Neuronal stem cell (in vitro differentiated cells): ENCODE results near the gene TRIM36.

ENCODE experiments used
- DNase-seq: peaks from one replicate; pipeline ENCODE4 v3.0.0-alpha.2; 2013; ENCODE audit warnings: low spot score
- H2AFZ ChIP-seq: one replicate; pipeline ENCODE4 v1.6.1; 2013; ENCODE audit warnings: mild to moderate bottlenecking, low read length, inconsistent platforms
- H2AK5ac ChIP-seq: 2 replicates; pipeline ENCODE4 v1.6.1; 2013; ENCODE audit warnings: low read depth, mild to moderate bottlenecking, inconsistent platforms, low read length, moderate library complexity, mixed read lengths
- H2BK120ac ChIP-seq: 2 replicates; pipeline ENCODE4 v1.6.1; 2013; ENCODE audit warnings: low read depth, mild to moderate bottlenecking, inconsistent platforms, low read length, moderate library complexity, mixed read lengths
- H2BK12ac ChIP-seq: one replicate; pipeline ENCODE4 v1.6.1; 2013; ENCODE audit warnings: low read length, inconsistent platforms
- H2BK15ac ChIP-seq: 2 replicates; pipeline ENCODE4 v1.6.1; 2013; ENCODE audit warnings: mild to moderate bottlenecking, low read length, inconsistent platforms, mixed read lengths
- H2BK5ac ChIP-seq: one replicate; pipeline ENCODE4 v1.6.1; 2013; ENCODE audit warnings: inconsistent platforms, mild to moderate bottlenecking, low read length, moderate library complexity
- H3K14ac ChIP-seq: one replicate; pipeline ENCODE4 v1.6.1; 2013; ENCODE audit warnings: low read length, inconsistent platforms
- H3K18ac ChIP-seq: 2 replicates; pipeline ENCODE4 v1.6.1; 2013; ENCODE audit warnings: low read length, inconsistent platforms
- H3K23ac ChIP-seq: 2 replicates; pipeline ENCODE4 v1.6.1; 2013; ENCODE audit warnings: low read depth, mild to moderate bottlenecking, mixed read lengths, low read length, inconsistent platforms; ENCODE audit not compliant: poor library complexity
- H3K27ac ChIP-seq: replicated peaks from 3 replicates; pipeline ENCODE4 v1.5.1; 2013; ENCODE audit warnings: low read length, inconsistent platforms
- H3K27me3 ChIP-seq, 3 experiments: 2 replicates each; pipeline ENCODE4 v1.6.1; 2013; ENCODE audit warnings: low read length in 3 of 3, mild to moderate bottlenecking in 2 of 3, inconsistent platforms in 1 of 3, low read depth in 1 of 3, mixed read lengths in 1 of 3, moderate library complexity in 1 of 3; ENCODE audit not compliant: control insufficient read depth in 3 of 3, insufficient read depth in 3 of 3
- H3K36me3 ChIP-seq, 2 donors: replicated peaks in 1 of 2; 2 replicates each; pipeline ENCODE4 v1.6.1; 2013; ENCODE audit warnings: low read length in 2 of 2; ENCODE audit not compliant: control insufficient read depth in 2 of 2, insufficient read depth in 2 of 2
- H3K4ac ChIP-seq: 2 replicates; pipeline ENCODE4 v1.6.1; 2013; ENCODE audit warnings: inconsistent platforms, mild to moderate bottlenecking, low read length, moderate library complexity
- H3K4me1 ChIP-seq, 2 donors: 1 replicate in 1 of 2; 2 replicates in 1 of 2; pipeline ENCODE4 v1.6.1; 2013; ENCODE audit warnings: low read length in 2 of 2, low read depth in 1 of 2; ENCODE audit not compliant: control insufficient read depth in 2 of 2, insufficient read depth in 1 of 2
- H3K4me2 ChIP-seq: one replicate; pipeline ENCODE4 v1.6.1; 2013; ENCODE audit warnings: mild to moderate bottlenecking, low read length, inconsistent platforms; ENCODE audit not compliant: insufficient read depth, poor library complexity, severe bottlenecking
- H3K4me3 ChIP-seq, 2 donors: 2 replicates each; pipeline ENCODE4 v1.5.1; 2013; ENCODE audit warnings: low read length in 2 of 2, mild to moderate bottlenecking in 2 of 2, inconsistent platforms in 1 of 2, moderate library complexity in 1 of 2
- H3K79me1 ChIP-seq: one replicate; pipeline ENCODE4 v1.6.1; 2013; ENCODE audit warnings: low read depth, mild to moderate bottlenecking, inconsistent platforms, low read length, moderate library complexity
- H3K9ac ChIP-seq: one replicate; pipeline ENCODE4 v1.6.1; 2013; ENCODE audit warnings: mild to moderate bottlenecking, low read depth, low read length, inconsistent platforms; ENCODE audit not compliant: poor library complexity
- H3K9me3 ChIP-seq, 2 donors: replicated peaks in 1 of 2; 2 replicates each; pipeline versions ENCODE3 to v1.6.1; 2013; ENCODE audit warnings: low read length in 2 of 2, mild to moderate bottlenecking in 2 of 2, inconsistent platforms in 1 of 2, low read depth in 1 of 2, mixed read lengths in 1 of 2, moderate library complexity in 1 of 2; ENCODE audit not compliant: control insufficient read depth in 2 of 2, insufficient read depth in 1 of 2
- H4K8ac ChIP-seq: one replicate; pipeline ENCODE4 v1.6.1; 2013; ENCODE audit warnings: low read depth, mild to moderate bottlenecking, inconsistent platforms, low read length, moderate library complexity
- H4K91ac ChIP-seq: one replicate; pipeline ENCODE4 v1.6.1; 2013; ENCODE audit warnings: low read length, low read depth, mild to moderate bottlenecking, inconsistent platforms; ENCODE audit not compliant: poor library complexity
- WGBS, 2 donors: extraction: QIAGEN DNeasy Blood & Tissue Kit; methylation state at CpG; one replicate each; pipeline ENCODE4 v1.1.7; 2013; ENCODE audit warnings: missing lambda C conversion rate in 2 of 2, mixed read lengths in 1 of 2; ENCODE audit not compliant: insufficient read length in 2 of 2, insufficient replicate concordance in 1 of 2; ENCODE audit errors: extremely low coverage in 2 of 2; 5-methylcytosine and 5-hydroxymethylcytosine counted together

Gene TRIM36

GRCh38 chr5:115170134-115170928 lies 623 bp upstream of the TRIM36 start:
- WGBS, 2 donors: no CpG with 5 or more reads among the region's 69 CpGs
- H2BK12ac ChIP-seq: no peak overlapping the region
- H2BK5ac ChIP-seq: peak overlapping the region; percentile 82
- H3K36me3 ChIP-seq: peaks cover 0 to 7% of the 10 kb centered on the region in 2 donors
- peak overlapping the region; percentile 89 for H2BK15ac ChIP-seq
- no peak overlapping the region for H2BK120ac ChIP-seq
- peaks cover 14% of the 10 kb centered on the region for H3K79me1 ChIP-seq
- peak overlapping the region; percentile 77 for H3K27ac ChIP-seq
- peaks cover 0 to 2% of the 10 kb centered on the region in 2 donors for H3K4me1 ChIP-seq
- H2AK5ac ChIP-seq: no peak overlapping the region
- peak overlapping the region; percentile 99 for H3K18ac ChIP-seq
- no peak overlapping the region for H4K91ac ChIP-seq
- peaks cover 16 to 20% of the 10 kb centered on the region in 2 donors for H3K9me3 ChIP-seq
- peak overlapping the region; percentile 84 for H3K4ac ChIP-seq
- peak overlapping the region; percentile 84 for H3K4me2 ChIP-seq
- no peak for DNase-seq
- H2AFZ ChIP-seq: peak overlapping the region; percentile 100
- peaks cover 0 to 56% (median 14%) of the 10 kb centered on the region in 3 experiments for H3K27me3 ChIP-seq
- peak overlapping the region; percentile 93 to 96 for H3K4me3 ChIP-seq
- H3K23ac ChIP-seq: peak overlapping the region; percentile 89
- no peak overlapping the region for H3K14ac ChIP-seq
- H3K9ac ChIP-seq: peak overlapping the region; percentile 93
- H4K8ac ChIP-seq: peak overlapping the region; percentile 96

- peaks cover 15% of the 10 kb centered on the region for H3K79me1 ChIP-seq
- peak; percentile 44 for DNase-seq
- peaks cover 0 to 8% of the 10 kb centered on the region in 2 donors for H3K36me3 ChIP-seq
- peak overlapping the region; percentile 98 for H2BK15ac ChIP-seq
- H3K4me3 ChIP-seq: peak overlapping the region; percentile 93 to 96
- H3K4ac ChIP-seq: no peak overlapping the region
- H3K4me1 ChIP-seq: peaks cover 0 to 2% of the 10 kb centered on the region in 2 donors
- H4K8ac ChIP-seq: no peak overlapping the region
- no peak overlapping the region for H4K91ac ChIP-seq
- peaks cover 19 to 26% of the 10 kb centered on the region in 2 donors for H3K9me3 ChIP-seq
- H2BK120ac ChIP-seq: peak overlapping the region; percentile 91
- H3K9ac ChIP-seq: peak overlapping the region; percentile 99
- H3K14ac ChIP-seq: peak overlapping the region; percentile 97
- no CpG with 5 or more reads among the region's 41 CpGs for WGBS, 2 donors
- H3K23ac ChIP-seq: peak overlapping the region; percentile 95
- H2AK5ac ChIP-seq: peak overlapping the region; percentile 70
- peaks cover 0 to 46% (median 14%) of the 10 kb centered on the region in 3 experiments for H3K27me3 ChIP-seq
- H3K18ac ChIP-seq: peak overlapping the region; percentile 99
- peak overlapping the region; percentile 92 for H3K27ac ChIP-seq
- peak overlapping the region; percentile 95 for H2BK5ac ChIP-seq
- peak overlapping the region; percentile 100 for H2AFZ ChIP-seq
- no peak overlapping the region for H2BK12ac ChIP-seq
- peak overlapping the region; percentile 67 for H3K4me2 ChIP-seq
These were observed 750 bp downstream of the TRIM36 start for GRCh38 chr5:115168829-115169486.

GRCh38 chr5:115166744-115167393 lies 2.8 kb downstream of the TRIM36 start:
- Histone ChIP-seq H3K23ac (peak overlapping the region; percentile 73), H4K8ac (no peak overlapping the region), H3K14ac (no peak overlapping the region), H3K36me3 (peaks cover 0 to 8% of the 10 kb centered on the region in 2 donors), H2BK120ac (no peak overlapping the region), H3K79me1 (peaks cover 15% of the 10 kb centered on the region), H2BK12ac (no peak overlapping the region), H2AK5ac (no peak overlapping the region), H3K18ac (peak overlapping the region; percentile 71), H3K4ac (no peak overlapping the region), H3K4me2 (no peak overlapping the region), H3K9ac (no peak overlapping the region), H3K4me1 (peaks cover 0 to 2% of the 10 kb centered on the region in 2 donors), H4K91ac (no peak overlapping the region), H3K27ac (no peak overlapping the region), H2BK15ac (no peak overlapping the region), H3K9me3 (peaks cover 19 to 26% of the 10 kb centered on the region in 2 donors), H3K4me3 (no peak overlapping the region), H2BK5ac (peak overlapping the region; percentile 5), H2AFZ (no peak overlapping the region), H3K27me3 (peaks cover 0 to 27% (median 8%) of the 10 kb centered on the region in 3 experiments)
- no CpG with 5 or more reads among the region's 12 CpGs for WGBS, 2 donors
- DNase-seq: no peak
